HepG2 (cell line): Measurements from ENCODE around the gene EGLN2.

ENCODE experiments used
- GTF2F1 ChIP-seq: fragments of 150-350 bp; IDR thresholded peaks from 2 replicates; pipeline ENCODE4 v1.6.1; 2014; ENCODE audit warnings: low read length
- HMGXB4 ChIP-seq, 2 experiments: sonication (generic) in 1 of 2; formaldehyde crosslinking in 1 of 2; IDR thresholded peaks; 2 replicates each; pipeline versions ENCODE4 v1.4.0 to v1.6.1; 2018 to 2020; ENCODE audit warnings: missing genetic modification reagents in 2 of 2, borderline replicate concordance in 1 of 2, low read depth in 1 of 2, mild to moderate bottlenecking in 1 of 2, missing biosample characterization in 1 of 2
- JUN ChIP-seq: sonication (generic); formaldehyde crosslinking; IDR thresholded peaks from 2 replicates; pipeline ENCODE4 v1.4.0; 2020; ENCODE audit warnings: mild to moderate bottlenecking, missing genetic modification reagents
- POLR2AphosphoS5 ChIP-seq: IDR thresholded peaks from 2 replicates; pipeline ENCODE4 v1.6.1; 2012; ENCODE audit warnings: low read depth, low read length
- SMC3 ChIP-seq: IDR thresholded peaks from 2 replicates; pipeline ENCODE4 v1.6.1; 2011; ENCODE audit warnings: low read length, improper control_type of control experiment
- SRF ChIP-seq: IDR thresholded peaks from 2 replicates; pipeline ENCODE4 v1.6.1; 2011; ENCODE audit warnings: mild to moderate bottlenecking, low read depth, low read length, moderate library complexity
- SUZ12 ChIP-seq: fragments of 150-350 bp; IDR thresholded peaks from 2 replicates; pipeline ENCODE4 v1.6.1; 2014; ENCODE audit warnings: low read depth, low read length
- TCF12 ChIP-seq, 2 experiments: fragments of 450-650 bp in 1 of 2; sonication (generic) in 1 of 2; formaldehyde crosslinking in 1 of 2; IDR thresholded peaks; 2 replicates each; pipeline versions ENCODE4 v1.6.1 to v1.8.0; 2017 to 2022; ENCODE audit warnings: antibody characterized with exemption in 1 of 2, mild to moderate bottlenecking in 1 of 2, missing genetic modification reagents in 1 of 2, moderate library complexity in 1 of 2
- ZHX2 ChIP-seq, 2 experiments: sonication (generic) in 1 of 2; formaldehyde crosslinking in 1 of 2; IDR thresholded peaks; 2 replicates each; pipeline versions ENCODE4 v1.6.1 to v1.9.0; 2014 to 2022; ENCODE audit warnings: antibody characterized with exemption in 1 of 2, borderline replicate concordance in 1 of 2, inconsistent platforms in 1 of 2, low read depth in 1 of 2, missing genetic modification reagents in 1 of 2
- ZNF207 ChIP-seq: fragments of 450-650 bp; IDR thresholded peaks from 2 replicates; pipeline ENCODE4 v1.6.1; 2016; ENCODE audit warnings: antibody characterized with exemption, borderline replicate concordance
- ZNF468 ChIP-seq: sonication (generic); formaldehyde crosslinking; IDR thresholded peaks from 2 replicates; pipeline ENCODE4 v1.8.0; 2022; ENCODE audit warnings: mild to moderate bottlenecking, moderate library complexity, missing genetic modification reagents
- ZNF501 ChIP-seq: sonication (generic); formaldehyde crosslinking; IDR thresholded peaks from 2 replicates; pipeline ENCODE4 v1.5.1; 2020; ENCODE audit warnings: mild to moderate bottlenecking, moderate library complexity, missing genetic modification reagents
- ZNF512 ChIP-seq: sonication (generic); formaldehyde crosslinking; IDR thresholded peaks from 2 replicates; pipeline ENCODE4 v1.4.0; 2020; ENCODE audit warnings: mild to moderate bottlenecking, missing genetic modification reagents

- TF ChIP-seq ZNF512 (CRISPR knock-in tag) (no peak), SMC3 (no peak), ZNF207 (no peak), SRF (no peak), JUN (CRISPR knock-in tag) (no peak), GTF2F1 (no peak), ZNF468 (no peak), POLR2AphosphoS5 (no peak), ZNF501 (CRISPR knock-in tag) (no peak), ZHX2 (IDR thresholded peaks at IDR 0.05; ENCODE audit: low read depth) (no peak), ZHX2 (CRISPR knock-in tag; IDR thresholded peaks at IDR 0.05; ENCODE audit: borderline replicate concordance) (no peak), SUZ12 (no peak), TCF12 (IDR thresholded peaks at IDR 0.05) (no peak), TCF12 (CRISPR knock-in tag; IDR thresholded peaks at IDR 0.05) (no peak), HMGXB4 (CRISPR knock-in tag; IDR thresholded peaks at IDR 0.05; ENCODE audit: borderline replicate concordance in 1 of 2, low read depth in 1 of 2) (no peak)
Measured at GRCh38 chr19:40786060-40787037, 12.6 kb upstream of the EGLN2 start.
